H1 (cell line): ENCODE data around the gene OR52E2.

Experiments
- FOSL1 ChIP-seq: IDR thresholded peaks from 2 replicates; pipeline ENCODE4 v1.6.1; 2011; ENCODE audit warnings: mild to moderate bottlenecking, low read depth, low read length, moderate library complexity; ENCODE audit not compliant: insufficient read depth
- GABPA ChIP-seq: IDR thresholded peaks from 2 replicates; pipeline ENCODE4 v1.6.1; 2011; ENCODE audit warnings: mild to moderate bottlenecking, low read length, moderate library complexity, borderline replicate concordance; ENCODE audit not compliant: insufficient read depth
- JUN ChIP-seq: IDR thresholded peaks from 2 replicates; pipeline ENCODE4 v1.6.1; 2011; ENCODE audit warnings: low read depth, mild to moderate bottlenecking, improper control_type of control experiment, low read length
- SIRT6 ChIP-seq: IDR thresholded peaks from one replicate; pipeline ENCODE4 v1.7.1; 2012; ENCODE audit warnings: low read length, inconsistent platforms
- SP2 ChIP-seq: IDR thresholded peaks from 2 replicates; pipeline ENCODE4 v1.6.1; 2012; ENCODE audit warnings: mild to moderate bottlenecking, low read length, inconsistent platforms
- TAF1 ChIP-seq: IDR thresholded peaks from 2 replicates; pipeline ENCODE4 v1.6.1; 2011; ENCODE audit warnings: mild to moderate bottlenecking, low read depth, low read length
- TF ChIP-seq, protein P1 (sequence below), 3 experiments: IDR thresholded peaks; 1 replicate in 2 of 3; 2 replicates in 1 of 3; pipeline versions ENCODE4 v1.5.1 to v1.6.1; 2011; ENCODE audit warnings: low read length in 3 of 3, mild to moderate bottlenecking in 3 of 3, inconsistent platforms in 2 of 3, low read depth in 1 of 3, moderate library complexity in 1 of 3; ENCODE audit not compliant: insufficient read depth in 1 of 3; ENCODE audit errors: control extremely low read depth in 1 of 3
- TF ChIP-seq, protein P2 (sequence below): IDR thresholded peaks from 2 replicates; pipeline ENCODE4 v1.6.1; 2011; ENCODE audit warnings: low read length, improper control_type of control experiment
- TF ChIP-seq, protein P3 (sequence below): IDR thresholded peaks from 2 replicates; pipeline ENCODE4 v1.6.1; 2012; ENCODE audit warnings: inconsistent platforms

DNA sequence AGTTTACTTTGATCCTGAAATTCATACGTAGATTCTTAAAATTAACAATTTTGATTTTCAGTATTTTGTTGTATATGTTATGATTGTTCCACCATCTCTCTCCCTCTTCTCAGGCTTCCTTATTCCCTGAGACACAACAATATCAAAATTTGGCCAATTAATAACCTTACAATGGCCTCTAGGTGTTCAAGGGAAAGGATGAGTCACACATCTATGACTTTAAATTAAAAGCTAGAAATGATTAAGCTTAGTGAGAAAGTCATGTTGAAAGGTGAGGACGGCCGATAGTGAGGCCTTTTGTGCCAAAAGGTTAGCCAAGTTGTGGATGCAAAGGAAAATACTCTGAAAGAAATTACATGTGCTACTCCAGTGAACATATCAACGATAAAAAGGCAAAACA, 18.6 kb downstream of the OR52E2 start:
- TF ChIP-seq JUN (no peak), GABPA (no peak), FOSL1 (no peak), TAF1 (no peak), SP2 (no peak), SIRT6 (no peak)
- TF ChIP-seq, protein P1, sequence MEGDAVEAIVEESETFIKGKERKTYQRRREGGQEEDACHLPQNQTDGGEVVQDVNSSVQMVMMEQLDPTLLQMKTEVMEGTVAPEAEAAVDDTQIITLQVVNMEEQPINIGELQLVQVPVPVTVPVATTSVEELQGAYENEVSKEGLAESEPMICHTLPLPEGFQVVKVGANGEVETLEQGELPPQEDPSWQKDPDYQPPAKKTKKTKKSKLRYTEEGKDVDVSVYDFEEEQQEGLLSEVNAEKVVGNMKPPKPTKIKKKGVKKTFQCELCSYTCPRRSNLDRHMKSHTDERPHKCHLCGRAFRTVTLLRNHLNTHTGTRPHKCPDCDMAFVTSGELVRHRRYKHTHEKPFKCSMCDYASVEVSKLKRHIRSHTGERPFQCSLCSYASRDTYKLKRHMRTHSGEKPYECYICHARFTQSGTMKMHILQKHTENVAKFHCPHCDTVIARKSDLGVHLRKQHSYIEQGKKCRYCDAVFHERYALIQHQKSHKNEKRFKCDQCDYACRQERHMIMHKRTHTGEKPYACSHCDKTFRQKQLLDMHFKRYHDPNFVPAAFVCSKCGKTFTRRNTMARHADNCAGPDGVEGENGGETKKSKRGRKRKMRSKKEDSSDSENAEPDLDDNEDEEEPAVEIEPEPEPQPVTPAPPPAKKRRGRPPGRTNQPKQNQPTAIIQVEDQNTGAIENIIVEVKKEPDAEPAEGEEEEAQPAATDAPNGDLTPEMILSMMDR (IDR thresholded peaks at IDR 0.05; ENCODE audit: control extremely low read depth in 1 of 3, insufficient read depth in 1 of 3, low read depth in 1 of 3, low read length in 3 of 3) = no peak
- TF ChIP-seq, protein P2, sequence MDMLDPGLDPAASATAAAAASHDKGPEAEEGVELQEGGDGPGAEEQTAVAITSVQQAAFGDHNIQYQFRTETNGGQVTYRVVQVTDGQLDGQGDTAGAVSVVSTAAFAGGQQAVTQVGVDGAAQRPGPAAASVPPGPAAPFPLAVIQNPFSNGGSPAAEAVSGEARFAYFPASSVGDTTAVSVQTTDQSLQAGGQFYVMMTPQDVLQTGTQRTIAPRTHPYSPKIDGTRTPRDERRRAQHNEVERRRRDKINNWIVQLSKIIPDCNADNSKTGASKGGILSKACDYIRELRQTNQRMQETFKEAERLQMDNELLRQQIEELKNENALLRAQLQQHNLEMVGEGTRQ = no peak
- TF ChIP-seq, protein P3, sequence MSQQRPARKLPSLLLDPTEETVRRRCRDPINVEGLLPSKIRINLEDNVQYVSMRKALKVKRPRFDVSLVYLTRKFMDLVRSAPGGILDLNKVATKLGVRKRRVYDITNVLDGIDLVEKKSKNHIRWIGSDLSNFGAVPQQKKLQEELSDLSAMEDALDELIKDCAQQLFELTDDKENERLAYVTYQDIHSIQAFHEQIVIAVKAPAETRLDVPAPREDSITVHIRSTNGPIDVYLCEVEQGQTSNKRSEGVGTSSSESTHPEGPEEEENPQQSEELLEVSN = no peak
